AG09319 (cell line): ENCODE results near the gene HOXA11.

Experiments used
- DNase-seq: peaks from one replicate; pipeline ENCODE4 v3.0.0-alpha.2; 2010; ENCODE audit warnings: low read depth; ENCODE audit errors: extremely low read depth
- TF ChIP-seq, protein P1 (sequence below): IDR thresholded peaks from 2 replicates; pipeline ENCODE4 v1.5.1; 2011; ENCODE audit warnings: low read depth, mild to moderate bottlenecking, inconsistent platforms, low read length, moderate library complexity

HOXA11 gene

DNA sequence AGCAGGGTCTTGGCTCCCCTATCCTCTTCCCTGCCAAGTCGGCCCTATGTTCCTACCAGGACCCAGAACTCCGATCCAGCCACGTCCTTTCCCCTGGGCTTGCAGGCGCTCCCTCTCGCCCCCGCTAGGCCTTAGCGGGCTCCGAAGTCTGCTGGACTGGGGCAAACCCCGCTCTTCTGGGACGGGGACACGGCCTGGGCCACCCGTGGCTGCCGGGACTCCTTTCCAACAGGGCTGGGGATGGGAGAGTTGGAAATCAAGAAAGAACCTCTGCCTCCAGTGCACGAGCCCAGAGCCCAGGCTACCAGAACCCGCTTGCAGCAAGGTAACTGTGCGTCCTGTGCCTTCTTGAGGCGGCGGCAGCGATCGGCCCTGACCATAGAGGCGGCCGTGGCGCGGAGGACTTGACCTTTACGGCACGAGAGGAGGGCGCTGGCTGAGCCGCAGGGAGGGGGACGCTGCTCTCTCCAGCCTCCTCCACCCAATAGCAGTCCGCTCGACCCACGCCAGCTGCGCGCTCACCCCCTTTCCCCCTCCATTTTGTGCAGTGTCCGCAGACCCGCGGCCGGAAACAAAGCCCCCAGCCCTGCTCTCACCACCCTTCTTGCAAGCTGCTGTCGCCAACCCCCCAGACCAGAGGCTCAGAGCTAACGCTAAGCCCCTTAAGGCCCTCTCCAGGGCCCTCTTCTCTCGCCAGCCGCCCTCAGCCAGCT lies 7.0 kb upstream of the HOXA11 start:
- TF ChIP-seq, protein P1, sequence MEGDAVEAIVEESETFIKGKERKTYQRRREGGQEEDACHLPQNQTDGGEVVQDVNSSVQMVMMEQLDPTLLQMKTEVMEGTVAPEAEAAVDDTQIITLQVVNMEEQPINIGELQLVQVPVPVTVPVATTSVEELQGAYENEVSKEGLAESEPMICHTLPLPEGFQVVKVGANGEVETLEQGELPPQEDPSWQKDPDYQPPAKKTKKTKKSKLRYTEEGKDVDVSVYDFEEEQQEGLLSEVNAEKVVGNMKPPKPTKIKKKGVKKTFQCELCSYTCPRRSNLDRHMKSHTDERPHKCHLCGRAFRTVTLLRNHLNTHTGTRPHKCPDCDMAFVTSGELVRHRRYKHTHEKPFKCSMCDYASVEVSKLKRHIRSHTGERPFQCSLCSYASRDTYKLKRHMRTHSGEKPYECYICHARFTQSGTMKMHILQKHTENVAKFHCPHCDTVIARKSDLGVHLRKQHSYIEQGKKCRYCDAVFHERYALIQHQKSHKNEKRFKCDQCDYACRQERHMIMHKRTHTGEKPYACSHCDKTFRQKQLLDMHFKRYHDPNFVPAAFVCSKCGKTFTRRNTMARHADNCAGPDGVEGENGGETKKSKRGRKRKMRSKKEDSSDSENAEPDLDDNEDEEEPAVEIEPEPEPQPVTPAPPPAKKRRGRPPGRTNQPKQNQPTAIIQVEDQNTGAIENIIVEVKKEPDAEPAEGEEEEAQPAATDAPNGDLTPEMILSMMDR, result no peak
- DNase-seq, result no peak

DNA sequence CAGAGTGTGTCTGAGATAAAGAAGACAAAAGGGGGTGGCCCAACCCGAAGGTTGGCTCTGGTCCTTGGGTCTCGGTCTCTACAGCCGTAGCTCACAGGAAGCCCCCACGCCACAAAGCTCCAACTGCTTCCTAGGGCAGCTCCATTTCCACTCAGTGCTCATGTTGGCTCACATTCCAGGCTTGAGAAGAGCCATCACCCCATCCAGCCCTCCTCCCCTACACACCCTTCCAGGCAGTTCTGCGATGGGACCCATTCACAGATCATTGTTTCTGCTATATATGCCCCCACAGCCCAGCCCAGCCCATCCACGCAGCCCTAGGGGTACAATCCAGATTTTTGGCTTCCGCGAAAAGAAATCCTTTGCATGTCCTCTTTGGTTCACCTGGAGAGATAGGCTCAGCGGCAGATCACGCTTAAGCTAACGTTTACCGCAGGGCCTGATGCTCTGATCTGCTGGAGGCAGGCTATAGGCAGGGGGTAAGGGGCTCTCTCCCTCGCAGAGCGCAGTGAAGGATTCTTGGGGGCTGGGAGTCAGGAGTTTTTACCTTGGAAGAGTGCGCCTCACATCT lies 6.2 kb upstream of the HOXA11 start:
- TF ChIP-seq, protein P1, result no peak
- no peak for DNase-seq

DNA sequence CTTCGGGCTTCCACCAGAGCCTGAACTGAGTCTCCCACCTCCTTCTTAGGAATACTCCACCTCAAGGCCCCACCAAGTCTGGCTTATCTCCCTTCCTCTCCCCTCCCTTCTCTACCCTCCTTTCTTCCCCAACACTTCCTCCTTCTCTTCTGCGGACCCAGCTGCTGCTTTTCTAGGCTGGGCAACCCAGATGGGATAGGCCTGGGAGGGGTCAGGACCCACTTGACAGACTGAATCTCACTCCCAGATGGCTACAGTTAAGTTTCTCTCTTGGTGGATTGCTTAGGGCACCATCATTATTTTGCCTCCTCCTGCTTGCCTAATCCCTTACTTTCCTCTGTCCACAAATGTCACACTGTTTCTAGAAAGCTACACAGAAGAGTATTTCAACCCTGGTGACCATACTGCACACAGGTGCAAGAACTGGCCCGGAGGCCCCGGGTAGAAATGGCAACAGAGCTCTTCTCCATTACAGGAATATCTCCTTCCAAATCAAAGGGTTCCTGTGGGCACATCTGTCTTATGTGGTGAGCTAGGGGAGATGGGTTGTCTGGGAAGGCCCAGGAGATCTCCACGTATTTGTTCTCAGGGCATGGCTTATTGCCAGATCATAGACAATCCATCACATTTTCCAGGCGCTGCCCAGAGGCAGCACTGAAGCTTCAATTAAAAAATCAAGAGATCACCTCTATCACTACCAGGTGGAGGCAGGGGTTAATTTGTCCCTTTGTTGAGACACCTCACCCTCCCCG lies 5.1 kb upstream of the HOXA11 start:
- TF ChIP-seq, protein P1, result no peak

DNA sequence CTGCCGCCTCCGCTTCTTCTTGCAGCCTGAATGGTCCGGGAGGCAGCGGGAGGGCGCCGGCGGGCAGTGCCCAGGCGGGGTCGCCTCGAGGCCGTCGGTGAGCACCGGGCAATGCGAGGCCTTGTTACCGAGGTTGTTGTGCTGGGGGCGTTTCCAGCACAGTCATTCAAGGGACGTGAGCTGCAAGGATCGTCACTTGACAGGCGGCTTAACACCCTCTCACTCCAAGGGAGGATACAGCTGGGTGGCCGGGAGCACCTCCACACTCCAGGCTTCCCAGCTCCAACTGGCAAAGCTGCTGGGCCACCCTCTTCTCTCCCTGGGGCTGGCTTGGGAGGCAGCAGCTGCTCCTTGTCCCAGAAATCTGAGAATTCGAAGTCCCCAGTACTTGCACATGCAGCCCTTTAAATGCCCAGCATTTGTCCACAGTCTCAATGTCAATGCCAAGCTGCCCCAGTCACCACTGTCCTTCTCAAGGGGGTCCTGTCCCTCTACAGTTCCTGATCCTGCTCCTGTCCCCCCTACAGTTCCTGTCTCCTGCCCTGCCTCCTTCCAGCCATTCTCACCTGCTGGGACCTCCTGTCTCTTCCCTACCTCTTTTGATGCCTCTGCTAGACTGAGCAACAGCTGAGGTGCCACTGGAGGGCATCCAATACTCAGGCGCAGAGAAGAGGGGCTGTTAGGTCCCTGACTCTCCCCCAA lies 4.4 kb upstream of the HOXA11 start:
- no peak for DNase-seq
- TF ChIP-seq, protein P1, result no peak

More for the DNA sequence above, 5.1 kb upstream of the HOXA11 start:
- no peak for DNase-seq

DNA sequence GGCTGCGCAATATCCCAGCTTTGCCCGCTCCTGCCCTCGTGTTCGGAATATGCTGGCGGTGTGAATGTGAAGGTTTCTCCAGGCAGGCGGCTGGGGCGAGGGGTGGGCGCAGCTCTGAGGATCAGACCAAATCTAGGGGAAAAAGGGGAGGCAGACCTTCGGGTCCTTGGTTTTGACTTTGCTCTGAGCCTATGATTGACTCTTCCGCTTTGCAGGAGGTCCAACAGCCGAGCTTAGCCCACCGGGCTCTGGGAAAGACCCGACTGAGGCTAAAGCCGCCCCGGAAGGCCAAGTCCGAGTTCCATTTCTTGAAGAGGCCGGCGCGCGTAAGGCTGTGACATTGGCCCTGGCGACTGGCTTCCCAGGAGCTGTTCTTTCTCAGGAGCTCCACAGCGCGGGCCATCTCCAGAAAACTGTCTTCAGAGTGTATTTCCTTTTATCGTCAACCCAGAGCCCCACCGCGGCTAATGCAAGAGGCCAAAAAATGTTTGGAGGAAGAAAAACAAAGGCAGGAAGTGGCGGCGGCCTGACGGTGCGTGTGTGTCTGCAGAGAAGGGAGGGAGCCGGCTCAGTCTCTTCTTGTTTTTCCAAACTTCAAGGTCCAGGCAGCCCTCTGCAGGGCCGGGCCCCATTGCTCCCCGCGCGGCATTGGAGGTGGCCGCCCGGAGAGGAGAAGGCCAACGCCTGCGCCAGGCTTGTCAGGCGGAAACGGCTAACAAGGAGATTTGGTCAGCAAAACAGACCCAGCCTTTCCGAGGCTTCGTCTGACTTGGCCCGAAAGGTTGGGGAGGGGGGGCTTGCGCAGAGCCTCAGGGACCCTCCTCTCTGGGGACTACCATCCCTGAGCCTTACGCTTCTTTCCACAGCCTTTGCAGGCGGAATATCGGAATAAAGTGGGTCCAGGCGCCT lies 3.6 kb upstream of the HOXA11 start:
- DNase-seq, result no peak
- TF ChIP-seq, protein P1, result no peak

DNA sequence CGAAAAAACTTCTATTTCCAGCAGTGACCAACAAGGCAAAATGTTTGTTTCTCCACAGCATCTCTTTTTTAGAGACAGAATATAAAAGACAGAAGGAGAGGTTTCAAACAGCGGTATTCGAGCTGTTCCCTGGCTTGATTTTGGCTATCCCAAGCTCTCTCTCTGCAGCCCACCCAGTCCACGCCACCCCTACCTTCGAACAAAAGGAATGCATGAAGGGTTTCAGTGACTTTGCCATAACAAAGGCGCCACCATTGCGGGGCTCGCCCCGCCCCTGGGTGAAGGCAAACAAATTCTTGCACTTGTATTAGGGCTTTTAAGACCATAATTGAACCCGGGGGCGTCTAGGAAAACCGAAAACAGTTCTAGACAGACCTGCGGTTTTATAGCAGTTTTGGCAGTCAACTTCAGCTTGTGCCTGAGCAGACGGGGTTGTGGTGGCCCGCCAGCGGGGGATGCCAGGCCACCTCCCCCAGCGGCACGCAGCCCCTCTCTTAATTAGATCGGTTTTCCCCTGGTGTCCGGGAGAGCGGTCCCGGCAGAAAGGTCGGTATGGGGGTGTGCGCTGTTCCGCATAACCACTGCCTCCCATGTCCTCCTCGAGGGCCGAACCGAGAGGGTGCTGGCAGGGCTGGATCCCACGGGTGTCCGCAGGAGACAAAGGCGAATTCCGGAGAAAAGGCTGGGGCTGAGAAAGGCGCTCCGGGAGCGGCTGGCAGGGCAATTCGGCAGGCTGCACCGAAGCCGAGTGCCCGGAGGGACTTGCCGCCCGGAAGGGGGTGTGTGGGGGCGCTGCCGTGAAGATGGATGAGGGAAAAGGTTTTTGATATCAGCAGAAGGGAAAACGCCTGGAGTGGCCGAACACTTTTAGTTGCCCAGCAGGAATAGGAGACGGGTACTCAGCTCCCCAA lies 2.7 kb upstream of the HOXA11 start:
- TF ChIP-seq, protein P1, result no peak
- DNase-seq, result no peak
